Measurements from ENCODE around the gene USP9X. TPM values are rescaled to one million over a fixed set of nuclear protein-coding genes. Genes with fewer than 3 reads are reported as not detected.
A peak's percentile ranks its signal among the peaks of the same experiment; 100 is the strongest.

The USP9X gene
- total and polyA plus RNA-seq, 9 of the 15 experiments (the other 6 are each of a cell fraction or from before 2014, with no cell fraction given), result 10.9 to 47.8 (median 29.5) TPM

DNA sequence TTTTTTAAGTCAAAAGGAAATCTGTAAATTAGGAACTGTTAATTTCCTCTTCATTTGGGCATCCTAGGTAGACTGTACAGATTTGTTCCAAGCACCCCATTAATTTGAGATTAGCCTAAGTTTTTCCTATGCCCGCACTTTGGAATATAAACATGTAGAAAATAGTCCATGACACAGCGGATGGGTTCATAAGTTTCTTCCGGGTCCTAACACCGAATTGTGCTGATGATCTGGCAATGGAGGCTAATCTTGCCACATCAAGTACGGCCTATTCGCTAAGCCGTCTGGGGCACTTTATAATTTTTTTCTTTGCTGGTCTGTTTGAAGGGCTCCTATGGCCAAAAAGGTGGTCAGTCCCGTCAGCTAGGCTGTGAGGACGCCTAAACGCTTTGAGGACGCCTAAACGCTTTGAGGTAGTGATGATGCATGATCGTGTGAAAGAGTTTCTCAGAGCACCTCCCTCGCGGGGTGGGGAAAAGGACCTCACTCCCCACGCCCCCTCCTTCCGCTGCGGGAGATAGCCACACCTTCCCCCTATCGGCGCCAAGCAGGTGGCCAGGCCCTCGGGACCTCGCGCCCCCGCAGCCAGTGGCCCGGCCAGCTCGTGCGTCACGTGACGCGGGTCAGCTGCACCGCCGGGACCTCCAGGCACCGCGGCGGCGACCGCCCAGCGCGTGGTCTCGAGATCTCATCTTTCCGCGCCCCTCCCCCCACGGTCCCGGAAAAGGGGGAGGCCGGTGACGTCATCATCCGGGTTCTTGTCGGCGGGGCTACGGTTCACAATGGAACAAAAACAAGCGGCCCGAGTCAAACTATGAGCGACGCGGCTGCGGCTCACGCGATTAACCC is 977 bp upstream of the USP9X start (continued):
- TF ChIP-seq, protein P1, sequence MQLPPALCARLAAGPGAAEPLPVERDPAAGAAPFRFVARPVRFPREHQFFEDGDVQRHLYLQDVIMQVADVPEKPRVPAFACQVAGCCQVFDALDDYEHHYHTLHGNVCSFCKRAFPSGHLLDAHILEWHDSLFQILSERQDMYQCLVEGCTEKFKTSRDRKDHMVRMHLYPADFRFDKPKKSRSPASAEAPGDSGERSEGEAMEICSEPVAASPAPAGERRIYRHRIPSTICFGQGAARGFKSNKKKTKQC (CRISPR knock-in tag; IDR thresholded peaks at IDR 0.05), result no peak; the same call in 1 of the 2 replicates
- TF ChIP-seq, protein P2, sequence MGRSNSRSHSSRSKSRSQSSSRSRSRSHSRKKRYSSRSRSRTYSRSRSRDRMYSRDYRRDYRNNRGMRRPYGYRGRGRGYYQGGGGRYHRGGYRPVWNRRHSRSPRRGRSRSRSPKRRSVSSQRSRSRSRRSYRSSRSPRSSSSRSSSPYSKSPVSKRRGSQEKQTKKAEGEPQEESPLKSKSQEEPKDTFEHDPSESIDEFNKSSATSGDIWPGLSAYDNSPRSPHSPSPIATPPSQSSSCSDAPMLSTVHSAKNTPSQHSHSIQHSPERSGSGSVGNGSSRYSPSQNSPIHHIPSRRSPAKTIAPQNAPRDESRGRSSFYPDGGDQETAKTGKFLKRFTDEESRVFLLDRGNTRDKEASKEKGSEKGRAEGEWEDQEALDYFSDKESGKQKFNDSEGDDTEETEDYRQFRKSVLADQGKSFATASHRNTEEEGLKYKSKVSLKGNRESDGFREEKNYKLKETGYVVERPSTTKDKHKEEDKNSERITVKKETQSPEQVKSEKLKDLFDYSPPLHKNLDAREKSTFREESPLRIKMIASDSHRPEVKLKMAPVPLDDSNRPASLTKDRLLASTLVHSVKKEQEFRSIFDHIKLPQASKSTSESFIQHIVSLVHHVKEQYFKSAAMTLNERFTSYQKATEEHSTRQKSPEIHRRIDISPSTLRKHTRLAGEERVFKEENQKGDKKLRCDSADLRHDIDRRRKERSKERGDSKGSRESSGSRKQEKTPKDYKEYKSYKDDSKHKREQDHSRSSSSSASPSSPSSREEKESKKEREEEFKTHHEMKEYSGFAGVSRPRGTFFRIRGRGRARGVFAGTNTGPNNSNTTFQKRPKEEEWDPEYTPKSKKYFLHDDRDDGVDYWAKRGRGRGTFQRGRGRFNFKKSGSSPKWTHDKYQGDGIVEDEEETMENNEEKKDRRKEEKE (IDR thresholded peaks at IDR 0.05; ENCODE audit: borderline replicate concordance in 1 of 2, control insufficient read depth in 1 of 2, low read depth in 2 of 2, low read length in 1 of 2), result no peak
- TF ChIP-seq CHD2 (IDR thresholded peaks at IDR 0.05; ENCODE audit: low read depth, low read length) (peak; percentile 68), KHSRP (IDR thresholded peaks at IDR 0.05) (peak; percentile 87), KLF1 (tag; IDR thresholded peaks at IDR 0.05) (0 out of 2 replicates have a peak, but pooled peaks have one; percentile 68), HMGN3 (IDR thresholded peaks at IDR 0.05; ENCODE audit: borderline replicate concordance, extremely low read depth, insufficient read length, low read depth, low read length) (peak; percentile 100), ARID2 (IDR thresholded peaks at IDR 0.05) (no peak), RBM25 (IDR thresholded peaks at IDR 0.05; ENCODE audit: low read depth, low read length, severe bottlenecking) (peak; percentile 32)
- TF ChIP-seq, protein P3, sequence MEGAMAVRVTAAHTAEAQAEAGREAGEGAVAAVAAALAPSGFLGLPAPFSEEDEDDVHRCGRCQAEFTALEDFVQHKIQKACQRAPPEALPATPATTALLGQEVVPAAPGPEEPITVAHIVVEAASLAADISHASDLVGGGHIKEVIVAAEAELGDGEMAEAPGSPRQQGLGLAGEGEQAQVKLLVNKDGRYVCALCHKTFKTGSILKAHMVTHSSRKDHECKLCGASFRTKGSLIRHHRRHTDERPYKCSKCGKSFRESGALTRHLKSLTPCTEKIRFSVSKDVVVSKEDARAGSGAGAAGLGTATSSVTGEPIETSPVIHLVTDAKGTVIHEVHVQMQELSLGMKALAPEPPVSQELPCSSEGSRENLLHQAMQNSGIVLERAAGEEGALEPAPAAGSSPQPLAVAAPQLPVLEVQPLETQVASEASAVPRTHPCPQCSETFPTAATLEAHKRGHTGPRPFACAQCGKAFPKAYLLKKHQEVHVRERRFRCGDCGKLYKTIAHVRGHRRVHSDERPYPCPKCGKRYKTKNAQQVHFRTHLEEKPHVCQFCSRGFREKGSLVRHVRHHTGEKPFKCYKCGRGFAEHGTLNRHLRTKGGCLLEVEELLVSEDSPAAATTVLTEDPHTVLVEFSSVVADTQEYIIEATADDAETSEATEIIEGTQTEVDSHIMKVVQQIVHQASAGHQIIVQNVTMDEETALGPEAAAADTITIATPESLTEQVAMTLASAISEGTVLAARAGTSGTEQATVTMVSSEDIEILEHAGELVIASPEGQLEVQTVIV (CRISPR knock-in tag; IDR thresholded peaks at IDR 0.05; ENCODE audit: borderline replicate concordance), result no peak
- TF ChIP-seq, protein P4, sequence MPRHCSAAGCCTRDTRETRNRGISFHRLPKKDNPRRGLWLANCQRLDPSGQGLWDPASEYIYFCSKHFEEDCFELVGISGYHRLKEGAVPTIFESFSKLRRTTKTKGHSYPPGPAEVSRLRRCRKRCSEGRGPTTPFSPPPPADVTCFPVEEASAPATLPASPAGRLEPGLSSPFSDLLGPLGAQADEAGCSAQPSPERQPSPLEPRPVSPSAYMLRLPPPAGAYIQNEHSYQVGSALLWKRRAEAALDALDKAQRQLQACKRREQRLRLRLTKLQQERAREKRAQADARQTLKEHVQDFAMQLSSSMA (CRISPR knock-in tag; IDR thresholded peaks at IDR 0.05), result no peak
- TF ChIP-seq, protein P5, sequence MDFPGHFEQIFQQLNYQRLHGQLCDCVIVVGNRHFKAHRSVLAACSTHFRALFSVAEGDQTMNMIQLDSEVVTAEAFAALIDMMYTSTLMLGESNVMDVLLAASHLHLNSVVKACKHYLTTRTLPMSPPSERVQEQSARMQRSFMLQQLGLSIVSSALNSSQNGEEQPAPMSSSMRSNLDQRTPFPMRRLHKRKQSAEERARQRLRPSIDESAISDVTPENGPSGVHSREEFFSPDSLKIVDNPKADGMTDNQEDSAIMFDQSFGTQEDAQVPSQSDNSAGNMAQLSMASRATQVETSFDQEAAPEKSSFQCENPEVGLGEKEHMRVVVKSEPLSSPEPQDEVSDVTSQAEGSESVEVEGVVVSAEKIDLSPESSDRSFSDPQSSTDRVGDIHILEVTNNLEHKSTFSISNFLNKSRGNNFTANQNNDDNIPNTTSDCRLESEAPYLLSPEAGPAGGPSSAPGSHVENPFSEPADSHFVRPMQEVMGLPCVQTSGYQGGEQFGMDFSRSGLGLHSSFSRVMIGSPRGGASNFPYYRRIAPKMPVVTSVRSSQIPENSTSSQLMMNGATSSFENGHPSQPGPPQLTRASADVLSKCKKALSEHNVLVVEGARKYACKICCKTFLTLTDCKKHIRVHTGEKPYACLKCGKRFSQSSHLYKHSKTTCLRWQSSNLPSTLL (IDR thresholded peaks at IDR 0.05), result no peak
- TF ChIP-seq, protein P6, sequence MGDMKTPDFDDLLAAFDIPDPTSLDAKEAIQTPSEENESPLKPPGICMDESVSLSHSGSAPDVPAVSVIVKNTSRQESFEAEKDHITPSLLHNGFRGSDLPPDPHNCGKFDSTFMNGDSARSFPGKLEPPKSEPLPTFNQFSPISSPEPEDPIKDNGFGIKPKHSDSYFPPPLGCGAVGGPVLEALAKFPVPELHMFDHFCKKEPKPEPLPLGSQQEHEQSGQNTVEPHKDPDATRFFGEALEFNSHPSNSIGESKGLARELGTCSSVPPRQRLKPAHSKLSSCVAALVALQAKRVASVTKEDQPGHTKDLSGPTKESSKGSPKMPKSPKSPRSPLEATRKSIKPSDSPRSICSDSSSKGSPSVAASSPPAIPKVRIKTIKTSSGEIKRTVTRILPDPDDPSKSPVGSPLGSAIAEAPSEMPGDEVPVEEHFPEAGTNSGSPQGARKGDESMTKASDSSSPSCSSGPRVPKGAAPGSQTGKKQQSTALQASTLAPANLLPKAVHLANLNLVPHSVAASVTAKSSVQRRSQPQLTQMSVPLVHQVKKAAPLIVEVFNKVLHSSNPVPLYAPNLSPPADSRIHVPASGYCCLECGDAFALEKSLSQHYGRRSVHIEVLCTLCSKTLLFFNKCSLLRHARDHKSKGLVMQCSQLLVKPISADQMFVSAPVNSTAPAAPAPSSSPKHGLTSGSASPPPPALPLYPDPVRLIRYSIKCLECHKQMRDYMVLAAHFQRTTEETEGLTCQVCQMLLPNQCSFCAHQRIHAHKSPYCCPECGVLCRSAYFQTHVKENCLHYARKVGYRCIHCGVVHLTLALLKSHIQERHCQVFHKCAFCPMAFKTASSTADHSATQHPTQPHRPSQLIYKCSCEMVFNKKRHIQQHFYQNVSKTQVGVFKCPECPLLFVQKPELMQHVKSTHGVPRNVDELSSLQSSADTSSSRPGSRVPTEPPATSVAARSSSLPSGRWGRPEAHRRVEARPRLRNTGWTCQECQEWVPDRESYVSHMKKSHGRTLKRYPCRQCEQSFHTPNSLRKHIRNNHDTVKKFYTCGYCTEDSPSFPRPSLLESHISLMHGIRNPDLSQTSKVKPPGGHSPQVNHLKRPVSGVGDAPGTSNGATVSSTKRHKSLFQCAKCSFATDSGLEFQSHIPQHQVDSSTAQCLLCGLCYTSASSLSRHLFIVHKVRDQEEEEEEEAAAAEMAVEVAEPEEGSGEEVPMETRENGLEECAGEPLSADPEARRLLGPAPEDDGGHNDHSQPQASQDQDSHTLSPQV (IDR thresholded peaks at IDR 0.05), result no peak
